Gastroesophageal sphincter (tissue), 4 donors: Measurements from ENCODE around the gene MARF1. TPM values are rescaled to one million over a fixed set of nuclear protein-coding genes. Genes with fewer than 3 reads are reported as not detected.

Experiments
- ATAC-seq: fragments of 150-250 bp; one replicate; pipeline ENCODE4 v1.9.1; 2016; ENCODE audit warnings: mild to moderate bottlenecking, moderate library complexity
- H3K27ac ChIP-seq, 4 donors: fragments of 200-600 bp; sonication (generic) in 3 of 4; 1 replicate in 3 of 4; 2 replicates in 1 of 4; pipeline ENCODE4 v1.5.1; 2016 to 2019
- H3K27me3 ChIP-seq: fragments of 200-600 bp; sonication (generic); one replicate; pipeline ENCODE4 v1.5.1; 2019
- H3K36me3 ChIP-seq, 2 donors: fragments of 200-600 bp; sonication (generic); one replicate each; pipeline ENCODE4 v1.5.1; 2019; ENCODE audit warnings: control low read depth in 1 of 2
- H3K4me1 ChIP-seq, 3 donors: fragments of 200-600 bp; sonication (generic); 1 replicate in 2 of 3; 2 replicates in 1 of 3; pipeline ENCODE4 v1.5.1; 2016 to 2019; ENCODE audit warnings: control low read depth in 2 of 3
- H3K4me3 ChIP-seq, 2 donors: fragments of 200-600 bp; sonication (generic); one replicate each; pipeline ENCODE4 v1.5.1; 2019; ENCODE audit warnings: mild to moderate bottlenecking in 1 of 2, moderate library complexity in 1 of 2
- H3K9me3 ChIP-seq, 3 donors: fragments of 200-600 bp; sonication (generic); one replicate each; pipeline ENCODE4 v1.5.1; 2017 to 2019; ENCODE audit warnings: control low read depth in 2 of 3
- CTCF ChIP-seq, 4 experiments: fragments of 200-600 bp in 2 of 4; fragments of 450-650 bp in 2 of 4; sonication (generic) in 1 of 4; IDR thresholded peaks; one replicate each; pipeline ENCODE4 v1.5.1; 2017 to 2019; ENCODE audit warnings: antibody characterized with exemption in 4 of 4, mild to moderate bottlenecking in 2 of 4, moderate library complexity in 2 of 4
- EP300 ChIP-seq: sonication (generic); formaldehyde crosslinking; IDR thresholded peaks from one replicate; pipeline ENCODE4 v1.6.1; 2017; ENCODE audit warnings: antibody characterized with exemption, mild to moderate bottlenecking
- POLR2A ChIP-seq, 2 donors: fragments of 450-650 bp; IDR thresholded peaks; one replicate each; pipeline ENCODE4 v1.6.1; 2017; ENCODE audit warnings: antibody characterized with exemption in 2 of 2, mild to moderate bottlenecking in 2 of 2, moderate library complexity in 1 of 2
- POLR2AphosphoS5 ChIP-seq: sonication (generic); formaldehyde crosslinking; IDR thresholded peaks from one replicate; pipeline ENCODE4 v1.6.1; 2017; ENCODE audit warnings: antibody characterized with exemption
- WGBS, 2 donors: methylation state at CpG; one replicate each; pipeline ENCODE4 v1.1.5; 2018; ENCODE audit warnings: low coverage in 1 of 2; 5-methylcytosine and 5-hydroxymethylcytosine counted together
- total RNA-seq, 4 donors: library from RNA; depleted of rRNA; stranded (reverse); fragments of >200 nt; gene quantifications; one replicate each; pipeline ENCODE4 v1.1.0, GENCODE V29; 2016

The MARF1 gene
- total RNA-seq, 4 donors from 2014 or later = 38.2 to 67.7 (median 53.3) TPM

- Histone ChIP-seq H3K4me1 (peaks cover 0 to 17% (median 0%) of the 10 kb centered on the region in 3 donors), H3K27me3 (no peaks in the 10 kb centered on the region), H3K27ac (no peak overlapping the region), H3K36me3 (peaks cover 0 to 76% of the 10 kb centered on the region in 2 donors), H3K9me3 (no peaks in the 10 kb centered on the region), H3K4me3 (no peak overlapping the region)
- no peak for ATAC-seq
- WGBS, 2 donors = 88% methylated on average over 2 of the region's 2 CpGs; no CpG with 5 or more reads in 1 of the 2 donors
- TF ChIP-seq POLR2AphosphoS5 = no peak
- no peak for TF ChIP-seq EP300
- no peak for TF ChIP-seq CTCF (IDR thresholded peaks at IDR 0.05)
- no peak for TF ChIP-seq POLR2A (IDR thresholded peaks at IDR 0.05)
Measured at GRCh38 chr16:15686287-15686686, 43.3 kb upstream of the MARF1 start.

GRCh38 chr16:15682105-15682570 lies 39.2 kb upstream of the MARF1 start:
- peak; percentile 78 for ATAC-seq
- Histone ChIP-seq H3K27ac (no peak overlapping the region), H3K27me3 (no peaks in the 10 kb centered on the region), H3K36me3 (peaks cover 0 to 73% of the 10 kb centered on the region in 2 donors), H3K4me1 (peaks cover 0 to 17% (median 0%) of the 10 kb centered on the region in 3 donors), H3K9me3 (no peaks in the 10 kb centered on the region), H3K4me3 (no peak overlapping the region)
- WGBS, 2 donors = 39 to 44% methylated on average over 7 of the region's 7 CpGs
- TF ChIP-seq POLR2A (IDR thresholded peaks at IDR 0.05) (no peak), CTCF (IDR thresholded peaks at IDR 0.05) (peak in 3 of 4 experiments; percentile 21 to 57 (median 48))

DNA sequence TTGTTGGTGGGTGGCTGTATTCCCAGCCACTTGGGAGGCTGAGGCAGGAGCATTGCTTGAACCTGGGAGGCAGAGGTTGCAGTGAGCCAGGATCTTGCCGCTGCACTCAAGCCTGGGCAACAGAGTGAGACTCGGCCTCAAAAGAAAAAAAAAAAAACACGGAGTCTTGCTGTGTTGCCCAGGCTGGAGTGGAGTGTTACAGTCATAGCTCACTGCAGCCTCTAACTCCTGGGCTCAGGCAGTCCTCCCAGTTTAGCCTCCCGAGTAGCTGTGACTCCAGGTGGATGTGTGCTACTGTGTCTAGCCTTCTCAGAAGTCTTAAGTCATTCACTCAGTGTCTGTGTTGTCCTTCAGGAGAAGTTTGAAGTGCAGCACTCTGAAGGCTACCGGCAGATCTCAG lies 34.5 kb upstream of the MARF1 start:
- no peak overlapping the region for H3K4me3 ChIP-seq
- H3K27ac ChIP-seq = peak overlapping the region in 1 of 4 donors; percentile 88
- no peaks in the 10 kb centered on the region for H3K9me3 ChIP-seq
- H3K4me1 ChIP-seq = peaks cover 0 to 34% (median 10%) of the 10 kb centered on the region in 3 donors
- WGBS, 2 donors = 89 to 96% methylated on average over 3 to 4 of the region's 5 CpGs
- TF ChIP-seq EP300 (no peak), CTCF (IDR thresholded peaks at IDR 0.05) (no peak)
- H3K36me3 ChIP-seq = peaks cover 0 to 38% of the 10 kb centered on the region in 2 donors
- no peaks in the 10 kb centered on the region for H3K27me3 ChIP-seq
- ATAC-seq = no peak

GRCh38 chr16:15676506-15676905 lies 33.6 kb upstream of the MARF1 start:
- no peaks in the 10 kb centered on the region for H3K27me3 ChIP-seq
- H3K27ac ChIP-seq = peak overlapping the region in 3 of 4 donors; percentile 23 to 88 (median 81)

More at GRCh38 chr16:15676506-15676905, 33.6 kb upstream of the MARF1 start:
- Histone ChIP-seq H3K36me3 (peaks cover 0 to 38% of the 10 kb centered on the region in 2 donors), H3K4me1 (peaks cover 0 to 35% (median 19%) of the 10 kb centered on the region in 3 donors), H3K9me3 (no peaks in the 10 kb centered on the region), H3K4me3 (no peak overlapping the region)
- no peak for ATAC-seq
- TF ChIP-seq EP300 (no peak), CTCF (IDR thresholded peaks at IDR 0.05) (no peak), POLR2A (IDR thresholded peaks at IDR 0.05) (no peak), POLR2AphosphoS5 (no peak)
- WGBS, 2 donors = 60 to 90% methylated on average over 1 to 8 of the region's 10 CpGs
